OCI-LY3 (cell line): Measurements from ENCODE around the gene SEPTIN12.

ENCODE experiments used
- H2AFZ ChIP-seq: fragments of 200-600, 300-600 bp; shearing (Covaris generic); 2 replicates; pipeline ENCODE4 v1.6.0; 2014; ENCODE audit warnings: antibody characterized with exemption, low read depth, low read length
- H3K27ac ChIP-seq: fragments of 200-600, 300-600 bp; sonication (generic); 2 replicates; pipeline ENCODE4 v1.5.1; 2014; ENCODE audit warnings: mild to moderate bottlenecking, low read length, moderate library complexity, mixed read lengths
- H3K27me3 ChIP-seq: fragments of 200-600, 300-600 bp; sonication (generic); 2 replicates; pipeline ENCODE4 v1.6.1; 2014; ENCODE audit warnings: low read depth, low read length, mixed read lengths
- H3K36me3 ChIP-seq: fragments of 200-600, 300-600 bp; sonication (generic); replicated peaks from 2 replicates; pipeline ENCODE3; 2014; ENCODE audit warnings: low read depth, low read length, mixed read lengths
- H3K4me1 ChIP-seq: fragments of 300-600, 200-600 bp; sonication (generic); 2 replicates; pipeline ENCODE4 v1.6.1; 2014; ENCODE audit warnings: low read length, mixed read lengths
- H3K4me2 ChIP-seq: fragments of 200-600, 300-600 bp; sonication (generic); 2 replicates; pipeline ENCODE4 v1.6.1; 2014; ENCODE audit warnings: low read length, mixed read lengths
- H3K4me3 ChIP-seq: fragments of 300-600, 200-600 bp; sonication (generic); 2 replicates; pipeline ENCODE4 v1.5.1; 2014; ENCODE audit warnings: antibody characterized with exemption, mild to moderate bottlenecking, low read length, moderate library complexity
- H3K79me2 ChIP-seq: fragments of 300-600, 200-600 bp; shearing (Covaris generic); 2 replicates; pipeline ENCODE4 v1.6.1; 2014; ENCODE audit warnings: mild to moderate bottlenecking, low read length, mixed read lengths
- H3K9ac ChIP-seq: fragments of 300-600, 200-600 bp; shearing (Covaris generic); 2 replicates; pipeline ENCODE4 v1.6.0; 2014; ENCODE audit warnings: mild to moderate bottlenecking, low read length, moderate library complexity
- H3K9me3 ChIP-seq: fragments of 200-600, 300-600 bp; shearing (Covaris generic); 2 replicates; pipeline ENCODE4 v1.6.1; 2014; ENCODE audit warnings: low read length, mixed read lengths; ENCODE audit not compliant: insufficient read depth
- H4K20me1 ChIP-seq: fragments of 200-600, 300-600 bp; sonication (generic); 2 replicates; pipeline ENCODE4 v1.6.1; 2016; ENCODE audit warnings: low read length, mixed read lengths; ENCODE audit not compliant: insufficient read depth
- EZH2phosphoT487 ChIP-seq: fragments of 200-600 bp; shearing (Covaris generic); IDR thresholded peaks from 2 replicates; pipeline ENCODE4 v1.6.1; 2018; ENCODE audit warnings: antibody characterized with exemption, mixed run types, low read depth
- TF ChIP-seq, protein P1 (sequence below): fragments of 200-600, 300-600 bp; sonication (generic); IDR thresholded peaks from 2 replicates; pipeline ENCODE4 v1.5.1; 2014; ENCODE audit warnings: antibody characterized with exemption, low read length, low read depth

Gene SEPTIN12, protein sequence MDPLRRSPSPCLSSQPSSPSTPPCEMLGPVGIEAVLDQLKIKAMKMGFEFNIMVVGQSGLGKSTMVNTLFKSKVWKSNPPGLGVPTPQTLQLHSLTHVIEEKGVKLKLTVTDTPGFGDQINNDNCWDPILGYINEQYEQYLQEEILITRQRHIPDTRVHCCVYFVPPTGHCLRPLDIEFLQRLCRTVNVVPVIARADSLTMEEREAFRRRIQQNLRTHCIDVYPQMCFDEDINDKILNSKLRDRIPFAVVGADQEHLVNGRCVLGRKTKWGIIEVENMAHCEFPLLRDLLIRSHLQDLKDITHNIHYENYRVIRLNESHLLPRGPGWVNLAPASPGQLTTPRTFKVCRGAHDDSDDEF

DNA sequence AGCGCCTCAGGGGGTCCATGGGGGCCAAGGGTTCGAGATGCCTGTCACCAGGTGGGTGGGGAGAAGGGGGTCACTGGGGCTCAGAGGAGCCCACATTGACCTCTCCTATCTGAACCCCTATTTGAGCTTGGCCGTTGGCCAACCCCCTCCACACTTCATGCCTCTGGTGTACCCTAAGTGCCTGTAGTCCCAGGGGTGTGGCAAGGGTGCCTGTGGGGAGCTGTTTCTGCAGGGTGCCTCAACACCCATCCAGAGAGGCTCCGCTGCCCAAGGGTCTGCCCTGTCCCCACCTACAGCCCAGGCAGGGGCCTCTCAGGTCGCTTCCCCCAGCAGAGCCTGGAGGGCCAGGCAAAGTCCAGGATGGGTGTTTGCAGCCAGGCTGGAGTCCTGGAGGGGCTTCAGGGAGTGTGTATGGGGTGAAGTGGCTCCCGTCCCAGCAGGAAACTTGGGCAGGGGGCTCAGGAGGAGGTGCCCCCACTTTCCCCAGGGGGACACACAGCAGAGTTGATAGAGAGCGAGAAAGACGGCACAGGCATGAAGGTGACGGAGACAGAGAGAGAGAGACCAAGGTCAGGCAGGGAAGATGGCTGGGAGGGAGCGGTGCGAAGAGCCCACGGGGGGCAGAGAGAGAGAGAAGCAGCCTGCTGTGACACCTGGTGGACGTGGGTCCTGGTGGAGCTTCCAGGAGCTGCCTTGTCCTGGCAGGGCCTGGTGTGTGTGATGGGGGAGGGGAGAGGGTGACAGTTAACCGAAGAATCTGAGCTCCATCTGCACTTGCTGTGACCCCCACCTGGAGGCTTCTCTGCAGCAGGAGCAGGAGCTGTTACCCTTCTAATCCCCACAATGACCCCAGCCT lies at the start of gene SEPTIN12:
Gene SEPTIN12, minus strand, starts transcription at position 719 of the 856 bp plus-strand sequence. Its CDS starts 700 bp downstream, at position 19.
- no peaks in the 10 kb centered on the region for H3K4me1 ChIP-seq
- TF ChIP-seq EZH2phosphoT487, result no peak
- TF ChIP-seq, protein P1, sequence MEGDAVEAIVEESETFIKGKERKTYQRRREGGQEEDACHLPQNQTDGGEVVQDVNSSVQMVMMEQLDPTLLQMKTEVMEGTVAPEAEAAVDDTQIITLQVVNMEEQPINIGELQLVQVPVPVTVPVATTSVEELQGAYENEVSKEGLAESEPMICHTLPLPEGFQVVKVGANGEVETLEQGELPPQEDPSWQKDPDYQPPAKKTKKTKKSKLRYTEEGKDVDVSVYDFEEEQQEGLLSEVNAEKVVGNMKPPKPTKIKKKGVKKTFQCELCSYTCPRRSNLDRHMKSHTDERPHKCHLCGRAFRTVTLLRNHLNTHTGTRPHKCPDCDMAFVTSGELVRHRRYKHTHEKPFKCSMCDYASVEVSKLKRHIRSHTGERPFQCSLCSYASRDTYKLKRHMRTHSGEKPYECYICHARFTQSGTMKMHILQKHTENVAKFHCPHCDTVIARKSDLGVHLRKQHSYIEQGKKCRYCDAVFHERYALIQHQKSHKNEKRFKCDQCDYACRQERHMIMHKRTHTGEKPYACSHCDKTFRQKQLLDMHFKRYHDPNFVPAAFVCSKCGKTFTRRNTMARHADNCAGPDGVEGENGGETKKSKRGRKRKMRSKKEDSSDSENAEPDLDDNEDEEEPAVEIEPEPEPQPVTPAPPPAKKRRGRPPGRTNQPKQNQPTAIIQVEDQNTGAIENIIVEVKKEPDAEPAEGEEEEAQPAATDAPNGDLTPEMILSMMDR, result no peak
- H3K36me3 ChIP-seq, result no peaks in the 10 kb centered on the region
- no peak within 1 kb of the TSS for H3K4me2 ChIP-seq
- no peak within 1 kb of the TSS for H3K9ac ChIP-seq
- H4K20me1 ChIP-seq, result no peaks in the 10 kb centered on the region
- H3K79me2 ChIP-seq, result no peaks in the 10 kb centered on the region
- H3K4me3 ChIP-seq, result no peak within 1 kb of the TSS
- H2AFZ ChIP-seq, result no peak within 1 kb of the TSS
- H3K27me3 ChIP-seq, result no peaks in the 10 kb centered on the region
- H3K27ac ChIP-seq, result no peak within 1 kb of the TSS
- H3K9me3 ChIP-seq, result no peaks in the 10 kb centered on the region

GRCh38 chr16:4836727-4837126 lies 48.6 kb upstream of the SEPTIN12 start:
- Histone ChIP-seq H3K9me3 (no peaks in the 10 kb centered on the region), H3K79me2 (peaks cover 35% of the 10 kb centered on the region), H3K36me3 (peaks cover 72% of the 10 kb centered on the region), H3K4me2 (no peak overlapping the region), H3K4me1 (no peaks in the 10 kb centered on the region), H3K9ac (no peak overlapping the region), H3K27ac (no peak overlapping the region), H2AFZ (no peak overlapping the region), H4K20me1 (peaks cover 8% of the 10 kb centered on the region; the same call in 1 of the 2 replicates), H3K27me3 (no peaks in the 10 kb centered on the region), H3K4me3 (no peak overlapping the region)
- TF ChIP-seq, protein P1, result no peak
- TF ChIP-seq EZH2phosphoT487, result no peak

DNA sequence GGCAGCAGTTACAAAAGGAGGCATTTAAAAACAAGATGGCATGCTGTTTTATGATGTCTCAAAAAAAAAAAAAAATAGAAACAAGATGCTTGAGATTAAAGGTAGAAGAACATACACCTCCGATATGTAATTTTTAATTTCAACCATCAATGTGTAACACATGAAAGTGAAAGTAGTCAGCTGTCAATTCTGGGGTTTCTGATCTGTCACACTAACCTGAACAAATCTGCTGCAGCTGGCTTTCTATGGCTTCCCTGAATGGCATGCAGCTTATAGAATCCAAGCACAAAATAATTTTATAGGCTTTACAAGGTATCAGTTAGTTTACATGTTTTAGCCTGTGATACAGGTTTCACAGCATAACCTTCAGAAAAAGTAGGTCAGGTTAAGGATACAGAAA lies 45.4 kb upstream of the SEPTIN12 start:
- H3K4me1 ChIP-seq, result no peaks in the 10 kb centered on the region
- H3K36me3 ChIP-seq, result peaks cover 68% of the 10 kb centered on the region
- peaks cover 29% of the 10 kb centered on the region for H3K79me2 ChIP-seq
- no peak overlapping the region for H3K4me3 ChIP-seq
- no peak overlapping the region for H3K4me2 ChIP-seq
- H3K9me3 ChIP-seq, result no peaks in the 10 kb centered on the region
- H3K9ac ChIP-seq, result no peak overlapping the region
- H3K27me3 ChIP-seq, result no peaks in the 10 kb centered on the region
- peaks cover 6% of the 10 kb centered on the region; the same call in 1 of the 2 replicates for H4K20me1 ChIP-seq
- no peak overlapping the region for H2AFZ ChIP-seq
- TF ChIP-seq, protein P1, result no peak
- no peak for TF ChIP-seq EZH2phosphoT487
- no peak overlapping the region for H3K27ac ChIP-seq
